LoVo (cell line): ENCODE results near the gene RLN3.
A peak's percentile ranks its signal among the peaks of the same experiment; 100 is the strongest.
"Not testable (repeated sequence)": the region's sequence is repeated elsewhere in the genome, so short reads cannot be mapped to it uniquely, and the experiment has no call there.

Source experiments
- DNase-seq: peaks from one replicate; pipeline ENCODE4 v3.0.0-alpha.2; 2016; ENCODE audit warnings: low spot score

RLN3 gene

DNA sequence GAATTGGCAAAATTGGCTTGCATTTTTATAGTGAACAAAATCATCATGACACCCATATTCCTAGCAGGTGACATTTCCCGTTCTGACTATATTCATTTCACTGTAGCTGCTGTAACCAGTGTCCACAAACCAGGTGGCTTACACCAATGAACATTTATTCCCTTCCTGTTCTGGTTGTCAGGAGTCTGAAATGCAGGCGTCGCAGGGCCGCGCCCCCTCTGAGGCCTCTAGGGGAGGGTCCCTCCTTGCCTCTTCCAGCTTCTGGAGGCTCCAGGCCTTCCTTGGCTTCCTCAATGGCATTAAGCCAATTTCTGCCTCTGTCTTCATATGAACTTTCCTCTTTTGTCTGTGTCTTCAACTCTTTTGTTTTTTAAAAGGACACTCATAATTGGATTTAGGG lies 6.5 kb upstream of the RLN3 start:
- no peak for DNase-seq

DNA sequence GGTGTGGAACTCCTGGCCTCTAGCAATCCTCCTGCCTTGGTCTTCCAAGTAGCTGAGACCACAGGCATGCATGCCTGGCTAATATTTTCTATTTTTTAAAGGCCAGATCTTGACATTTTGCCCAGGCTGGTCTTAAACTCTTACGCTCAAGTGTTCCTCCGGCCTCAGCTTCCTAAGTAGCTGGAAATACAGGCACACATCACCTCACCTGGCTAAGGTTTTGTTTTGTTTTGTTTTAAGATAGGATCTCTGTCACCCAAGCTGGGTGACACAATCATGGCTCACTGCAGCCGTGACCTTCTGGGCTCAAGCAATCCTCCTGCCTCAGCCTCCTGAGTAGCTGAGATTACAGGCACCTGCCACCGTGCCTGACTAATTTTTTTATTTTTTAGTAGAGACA lies 5.5 kb upstream of the RLN3 start:
- no peak for DNase-seq

DNA sequence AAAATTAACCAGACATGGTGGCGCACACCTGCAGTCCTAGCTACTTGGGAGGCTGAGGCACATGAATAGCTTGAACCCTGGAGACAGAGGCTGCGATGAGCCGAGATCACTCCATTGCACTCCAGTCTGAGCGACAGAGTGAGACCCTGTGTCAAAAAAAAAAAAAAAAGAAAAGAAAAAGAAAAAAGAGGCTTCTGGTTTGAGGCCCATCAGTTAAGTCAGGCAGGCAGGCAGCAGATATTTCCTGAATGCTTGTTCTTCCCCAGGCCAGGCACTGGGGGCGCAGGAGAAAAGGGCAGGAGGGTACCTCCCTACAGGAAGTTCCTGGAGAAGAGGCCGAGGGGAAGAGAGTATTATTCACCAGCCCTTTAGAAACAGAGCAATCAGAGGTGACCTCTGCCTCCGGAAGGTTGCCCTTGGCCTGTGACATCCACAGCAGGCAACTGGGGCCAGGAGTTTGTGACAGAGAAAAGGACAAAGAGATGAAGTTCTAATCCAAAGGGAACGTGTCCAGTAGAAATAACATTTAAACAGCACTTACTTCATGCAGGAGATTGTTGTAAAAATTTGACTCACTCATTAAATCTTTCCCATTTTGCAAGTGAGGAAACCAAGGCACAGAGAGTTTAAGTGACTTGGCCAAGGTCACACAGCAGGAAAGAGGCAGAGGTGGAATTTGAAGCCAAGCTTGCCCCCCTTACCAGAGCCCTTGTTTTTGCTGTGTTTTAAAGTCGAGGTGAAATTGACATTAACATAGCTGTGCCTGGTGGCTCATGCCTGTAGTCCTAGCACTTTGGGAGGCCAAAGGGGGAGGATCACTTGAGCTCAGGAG lies 4.3 kb upstream of the RLN3 start:
- peak; percentile 60 for DNase-seq

DNA sequence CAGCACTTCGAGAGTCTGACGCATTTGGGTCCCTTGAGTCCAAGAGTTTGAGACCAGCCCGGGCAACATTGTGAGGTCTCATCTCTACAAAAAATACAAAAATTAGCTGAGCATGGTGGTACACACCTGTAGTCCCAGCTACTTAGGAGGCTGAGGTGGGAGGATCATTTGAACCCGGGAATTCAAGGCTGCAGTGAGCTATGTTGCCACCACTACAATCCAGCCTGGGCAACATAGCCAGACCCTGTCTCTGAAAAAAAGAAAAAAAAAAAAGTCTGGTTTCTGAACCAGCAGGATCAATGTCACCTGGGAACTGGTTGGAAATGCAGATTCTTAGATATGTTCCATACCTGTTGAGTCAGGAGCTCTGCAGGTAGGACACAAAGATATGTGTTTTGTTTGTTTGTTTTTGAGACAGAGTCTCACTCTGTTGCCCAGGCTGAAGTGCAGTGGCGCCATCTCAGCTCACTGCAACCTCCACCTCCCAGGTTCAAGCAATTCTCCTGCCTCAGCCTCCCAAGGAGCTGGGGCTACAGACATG lies 1.2 kb upstream of the RLN3 start:
- DNase-seq, result not testable (repeated sequence)

DNA sequence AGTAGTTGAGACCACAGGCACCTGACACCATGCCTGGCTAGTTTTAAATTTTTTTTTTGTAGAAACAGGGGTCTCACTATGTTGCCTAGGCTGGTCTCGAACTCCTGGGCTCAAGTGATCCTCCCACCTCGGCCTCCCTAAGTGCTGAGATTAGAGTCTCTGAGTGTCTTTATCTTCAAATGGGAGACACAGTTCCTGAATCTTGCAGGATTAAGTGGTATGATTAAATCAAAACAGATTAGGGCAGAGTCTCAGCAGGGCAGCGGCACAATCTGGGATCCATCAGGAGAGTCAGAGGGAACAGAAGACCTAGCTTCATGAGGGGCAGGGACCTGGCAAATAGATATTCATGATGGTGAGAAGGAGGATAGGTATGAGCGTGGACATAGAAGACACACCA lies 953 bp downstream of the RLN3 start:
- DNase-seq, result no peak

DNA sequence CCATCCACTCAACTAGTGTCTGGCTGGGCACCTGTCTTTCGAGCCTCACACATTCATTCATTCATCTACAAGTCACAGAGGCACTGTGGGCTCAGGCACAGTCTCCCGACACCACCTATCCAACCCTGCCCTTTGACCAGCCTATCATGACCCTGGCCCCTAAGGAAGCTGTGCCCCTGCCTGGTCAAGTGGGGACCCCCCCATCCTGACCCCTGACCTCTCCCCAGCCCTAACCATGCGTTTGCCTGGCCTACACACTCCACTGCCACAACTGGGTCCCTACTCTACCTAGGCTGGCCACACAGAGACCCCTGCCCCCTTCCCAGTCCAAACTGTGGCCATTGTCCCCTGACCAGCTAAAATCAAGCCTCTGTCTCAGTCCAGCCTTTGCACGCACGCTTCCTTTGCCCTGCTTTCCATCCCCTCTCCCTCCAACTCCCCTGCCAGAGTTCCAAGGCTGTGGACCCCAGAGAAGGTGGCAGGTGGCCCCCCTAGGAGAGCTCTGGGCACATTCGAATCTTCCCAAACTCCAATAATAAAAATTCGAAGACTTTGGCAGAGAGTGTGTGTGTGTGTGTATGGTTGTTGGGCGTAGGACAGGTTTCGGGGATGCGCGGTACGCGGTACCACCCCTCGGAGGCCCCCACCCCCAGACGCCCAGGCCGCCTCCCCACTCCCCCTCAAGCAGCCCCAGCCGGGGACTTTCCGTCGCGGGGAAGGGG lies 3.2 kb downstream of the RLN3 start:
- DNase-seq, result no peak

DNA sequence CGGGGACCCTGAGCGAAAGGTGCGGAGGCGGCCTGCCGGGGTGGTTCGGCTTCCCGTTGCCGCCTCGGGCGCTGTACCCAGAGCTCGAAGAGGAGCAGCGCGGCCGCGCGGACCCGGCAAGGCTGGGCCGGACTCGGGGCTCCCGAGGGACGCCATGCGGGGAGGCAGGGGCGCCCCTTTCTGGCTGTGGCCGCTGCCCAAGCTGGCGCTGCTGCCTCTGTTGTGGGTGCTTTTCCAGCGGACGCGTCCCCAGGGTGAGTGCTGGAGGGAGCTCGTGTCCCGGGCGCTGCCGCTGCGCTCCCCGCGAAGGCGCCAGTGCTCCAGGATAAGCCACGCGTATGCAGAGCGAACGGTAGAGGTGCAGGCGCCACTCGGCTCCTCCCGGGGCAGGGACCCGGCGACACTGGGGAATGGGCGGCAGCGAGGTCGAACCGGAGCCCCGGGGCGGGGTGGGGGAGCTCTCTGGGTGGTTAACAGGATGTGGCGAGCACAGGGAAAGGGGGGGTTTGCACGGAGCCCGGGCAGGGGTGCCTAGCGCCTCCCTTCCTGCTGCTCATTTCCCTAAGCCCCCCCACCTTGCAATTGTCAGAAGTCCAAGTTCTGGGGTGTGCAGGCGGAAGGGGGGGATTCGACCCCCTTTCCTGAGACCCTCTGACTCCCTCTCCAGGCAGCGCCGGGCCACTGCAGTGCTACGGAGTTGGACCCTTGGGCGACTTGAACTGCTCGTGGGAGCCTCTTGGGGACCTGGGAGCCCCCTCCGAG lies 4.0 kb downstream of the RLN3 start, which contains the start of gene IL27RA:
Gene IL27RA (plus strand): TSS at position 44 of the 762 bp plus-strand sequence. CDS start 111 bp downstream, at position 155.
- DNase-seq, result peak; percentile 50

DNA sequence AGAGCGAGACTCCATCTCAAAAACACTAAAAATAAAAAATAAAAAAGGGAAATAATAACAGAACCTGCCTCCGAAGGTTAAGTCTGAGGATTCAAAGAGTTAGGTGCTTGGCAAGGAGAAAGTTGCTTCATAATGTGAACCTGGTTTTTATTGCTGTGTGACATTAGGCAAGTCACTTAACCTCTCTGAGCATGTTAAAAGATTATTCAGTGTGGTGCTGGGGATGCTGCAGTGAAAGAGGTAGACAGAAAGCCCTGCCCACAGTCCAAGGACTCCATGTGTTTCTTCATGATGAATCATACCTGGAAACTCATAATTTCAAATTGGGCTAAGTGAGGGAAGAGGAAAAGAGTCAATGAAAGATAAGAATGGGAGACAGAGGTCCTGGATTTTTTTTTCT lies 6.0 kb downstream of the RLN3 start:
- DNase-seq, result no peak

DNA sequence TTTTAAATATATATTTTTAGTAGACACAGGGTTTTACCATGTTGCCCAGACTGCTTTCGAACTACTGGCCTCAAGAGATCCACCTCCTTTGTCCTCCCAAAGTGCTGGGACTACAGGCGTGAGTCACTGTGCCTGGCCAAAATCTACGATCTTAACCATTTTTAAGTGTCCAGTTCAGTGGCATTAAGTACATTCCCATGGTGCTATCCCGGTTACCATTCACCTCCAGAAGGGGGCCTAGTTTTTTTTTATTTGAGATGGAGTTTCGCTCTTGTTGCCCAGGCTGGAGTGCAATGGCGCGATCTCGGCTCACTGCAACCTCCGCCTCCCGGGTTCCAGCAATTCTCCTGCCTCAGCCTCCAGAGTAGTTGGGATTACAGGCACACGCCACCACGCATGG lies 7.2 kb downstream of the RLN3 start:
- not testable (repeated sequence) for DNase-seq

DNA sequence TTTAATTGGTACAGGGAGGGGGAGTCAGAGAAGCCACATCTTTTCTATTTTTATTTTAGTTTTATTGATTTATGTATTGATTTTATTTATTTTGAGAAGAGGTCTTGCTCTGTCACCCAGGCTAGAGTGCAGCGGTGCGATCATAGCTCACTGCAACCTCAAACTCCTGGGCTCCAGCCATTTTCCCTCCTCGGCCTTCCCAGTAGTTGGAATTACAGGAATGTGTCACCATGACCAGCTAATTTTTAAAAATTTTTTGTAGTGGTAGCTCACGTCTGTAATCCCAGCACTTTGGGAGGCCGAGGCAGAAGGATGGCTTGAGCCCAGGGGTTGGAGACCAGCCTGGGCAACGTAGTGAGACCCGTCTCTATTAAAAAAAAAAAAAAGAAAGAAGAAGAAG lies 7.8 kb downstream of the RLN3 start:
- DNase-seq, result no peak

DNA sequence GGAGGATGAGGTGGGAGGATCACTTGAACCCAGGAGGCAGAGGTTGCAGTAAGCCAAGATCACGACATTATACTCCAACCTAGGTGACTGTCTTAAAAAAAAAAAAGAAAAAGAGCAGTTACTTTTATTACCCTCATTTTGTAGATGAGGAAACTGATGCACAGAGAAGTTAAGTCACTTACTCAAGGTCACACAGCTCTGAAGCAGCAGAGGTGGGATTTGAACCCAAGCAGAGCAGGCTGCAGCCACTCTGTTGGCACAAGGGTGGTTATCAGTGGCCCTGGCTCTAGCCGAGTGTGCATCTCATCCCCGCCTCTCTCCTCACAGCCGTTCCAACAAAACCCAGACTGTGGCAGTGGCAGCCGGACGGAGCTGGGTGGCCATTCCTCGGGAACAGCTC lies 11.2 kb downstream of the RLN3 start:
- DNase-seq, result no peak

DNA sequence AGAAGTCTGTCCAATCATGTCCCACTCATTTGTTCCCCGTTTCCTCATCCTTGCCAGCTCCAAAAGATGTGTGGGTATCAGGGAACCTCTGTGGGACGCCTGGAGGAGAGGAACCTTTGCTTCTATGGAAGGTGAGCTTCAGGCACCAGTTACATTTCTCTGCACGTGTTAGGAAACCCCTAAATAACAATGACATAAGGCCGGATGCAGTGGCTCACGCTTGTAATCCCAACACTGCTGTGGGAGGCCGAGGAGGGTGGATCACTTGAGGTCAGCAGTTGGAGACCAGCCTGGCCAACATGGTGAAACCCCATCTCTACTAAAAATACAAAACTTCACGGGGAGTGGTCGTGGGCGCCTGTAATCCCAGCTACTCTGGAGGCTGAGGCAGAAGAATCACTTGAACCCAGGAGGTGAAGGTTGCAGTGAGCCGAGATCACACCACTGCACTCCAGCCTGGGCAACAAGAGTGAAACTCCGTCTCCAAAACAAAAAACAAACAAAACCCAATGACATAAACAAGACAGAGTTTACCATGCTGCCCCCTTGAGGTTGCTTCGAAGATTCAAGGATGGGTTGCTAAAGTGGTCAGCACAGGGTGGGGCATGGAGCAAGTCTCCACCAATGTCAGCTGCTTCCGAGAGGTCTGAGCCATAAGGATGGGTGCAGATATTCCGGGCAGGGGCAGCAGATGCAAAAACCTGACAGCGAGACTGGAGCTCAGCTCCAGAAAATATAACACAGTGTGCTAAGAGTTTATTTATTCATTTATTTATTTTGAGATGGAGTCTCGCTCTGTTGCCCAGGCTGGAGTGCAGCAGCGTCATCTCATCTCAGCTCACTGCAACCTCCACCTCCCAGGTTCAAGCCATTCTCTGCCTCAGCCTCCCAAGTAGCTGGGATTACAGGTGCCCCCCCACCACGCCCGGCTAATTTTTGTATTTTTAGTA lies 15.0 kb downstream of the RLN3 start:
- peak; percentile 20 for DNase-seq

DNA sequence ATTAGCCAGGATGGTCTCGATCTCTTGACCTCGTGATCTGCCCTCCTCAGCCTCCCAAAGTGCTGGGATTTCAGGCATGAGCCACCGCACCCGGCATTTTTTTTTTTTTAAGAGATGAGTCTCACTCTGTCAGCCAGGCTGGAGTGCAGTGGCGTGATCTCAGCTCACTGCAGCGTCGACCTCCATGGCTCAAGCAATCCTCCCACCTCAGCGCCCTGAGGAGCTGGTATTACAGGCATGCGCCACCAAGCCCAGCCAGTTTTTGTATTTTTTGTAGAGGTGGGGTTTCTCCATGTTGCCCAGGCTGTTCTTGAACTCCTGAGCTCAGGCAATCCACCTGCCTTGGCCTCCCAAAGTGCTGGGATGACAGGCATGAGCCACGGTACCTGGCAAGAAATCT lies 19.9 kb downstream of the RLN3 start:
- DNase-seq, result not testable (repeated sequence)

DNA sequence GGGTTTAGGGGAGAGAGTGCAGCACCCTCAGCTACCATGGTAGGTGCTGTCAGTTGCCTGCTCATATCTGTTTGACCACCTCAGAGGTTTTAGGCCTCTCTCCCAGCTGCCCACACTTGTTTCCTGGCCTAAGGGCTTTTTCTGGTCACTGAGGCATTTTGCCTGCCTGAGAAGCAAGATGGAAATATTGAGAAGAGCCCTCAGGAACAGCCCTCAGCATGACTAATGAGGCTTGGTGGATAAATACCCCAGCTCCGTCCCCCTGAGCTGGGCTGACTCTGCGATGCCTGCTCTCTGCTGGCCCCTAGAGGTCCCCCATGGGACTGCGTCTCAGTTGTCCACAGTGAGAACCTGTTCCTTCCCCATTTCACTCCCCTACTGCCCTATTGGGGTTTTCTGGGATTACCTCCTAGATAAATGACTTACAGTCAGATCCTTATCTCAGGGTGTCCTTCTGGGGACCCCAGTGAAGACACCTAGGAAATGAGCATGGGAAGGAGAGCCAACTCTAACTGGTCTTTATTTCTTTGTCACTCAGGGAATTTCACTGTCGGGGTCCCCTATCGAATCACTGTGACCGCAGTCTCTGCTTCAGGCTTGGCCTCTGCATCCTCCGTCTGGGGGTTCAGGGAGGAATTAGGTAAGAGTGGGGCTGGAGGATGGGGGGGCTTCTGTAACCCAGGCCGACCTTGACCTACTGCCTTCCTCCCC lies 20.6 kb downstream of the RLN3 start:
- DNase-seq, result peak; percentile 19

DNA sequence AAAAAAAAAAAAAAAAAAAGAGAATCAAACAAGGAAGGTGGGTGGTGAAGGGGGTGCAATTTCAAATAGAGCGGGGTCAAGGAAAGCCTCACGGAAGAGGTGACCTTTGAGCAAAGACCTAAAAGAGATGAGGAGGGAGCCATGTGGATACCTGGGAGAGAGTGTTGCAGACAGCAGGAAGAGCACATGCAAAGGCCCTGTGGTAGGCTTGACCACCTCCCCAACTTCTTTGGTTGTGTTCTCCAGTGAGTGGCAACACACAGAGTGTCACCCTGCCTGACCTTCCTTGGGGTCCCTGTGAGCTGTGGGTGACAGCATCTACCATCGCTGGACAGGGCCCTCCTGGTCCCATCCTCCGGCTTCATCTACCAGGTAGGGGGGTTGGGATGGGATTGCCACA lies 22.6 kb downstream of the RLN3 start:
- DNase-seq, result no peak

DNA sequence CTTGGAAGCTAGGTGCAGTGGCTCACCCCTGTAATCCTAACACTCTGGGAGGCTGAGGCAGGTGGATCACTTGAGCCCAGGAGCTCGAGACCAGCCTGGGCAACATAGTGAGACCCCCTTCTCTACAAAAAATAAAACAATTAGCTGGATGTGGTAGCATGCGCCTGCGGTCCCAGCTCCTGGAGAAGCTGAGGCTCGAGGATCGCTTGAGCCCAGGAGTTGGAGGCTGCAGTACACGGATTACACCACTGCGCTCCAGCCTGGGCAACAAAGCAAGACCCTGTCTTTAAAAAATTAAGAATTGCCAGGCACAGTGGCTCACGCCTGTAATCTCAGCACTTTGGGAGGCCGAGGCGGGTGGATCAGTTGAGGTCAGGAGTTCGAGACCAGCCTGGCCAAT lies 23.0 kb downstream of the RLN3 start:
- DNase-seq, result not testable (repeated sequence)

DNA sequence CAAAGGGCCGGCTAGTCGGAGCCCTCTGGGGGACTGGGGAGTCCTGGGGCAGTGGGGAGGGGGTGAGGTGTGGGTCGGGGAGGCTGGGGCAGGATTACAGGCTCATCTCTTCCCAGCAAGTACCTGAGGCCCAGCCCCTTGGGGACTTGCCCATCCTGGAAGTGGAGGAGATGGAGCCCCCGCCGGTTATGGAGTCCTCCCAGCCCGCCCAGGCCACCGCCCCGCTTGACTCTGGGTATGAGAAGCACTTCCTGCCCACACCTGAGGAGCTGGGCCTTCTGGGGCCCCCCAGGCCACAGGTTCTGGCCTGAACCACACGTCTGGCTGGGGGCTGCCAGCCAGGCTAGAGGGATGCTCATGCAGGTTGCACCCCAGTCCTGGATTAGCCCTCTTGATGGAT lies 24.0 kb downstream of the RLN3 start:
- no peak for DNase-seq

DNA sequence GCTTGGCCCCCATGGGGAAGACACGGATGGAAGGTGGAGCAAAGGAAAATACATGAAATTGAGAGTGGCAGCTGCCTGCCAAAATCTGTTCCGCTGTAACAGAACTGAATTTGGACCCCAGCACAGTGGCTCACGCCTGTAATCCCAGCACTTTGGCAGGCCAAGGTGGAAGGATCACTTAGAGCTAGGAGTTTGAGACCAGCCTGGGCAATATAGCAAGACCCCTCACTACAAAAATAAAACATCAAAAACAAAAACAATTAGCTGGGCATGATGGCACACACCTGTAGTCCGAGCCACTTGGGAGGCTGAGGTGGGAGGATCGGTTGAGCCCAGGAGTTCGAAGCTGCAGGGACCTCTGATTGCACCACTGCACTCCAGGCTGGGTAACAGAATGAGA lies 24.5 kb downstream of the RLN3 start:
- DNase-seq, result no peak

DNA sequence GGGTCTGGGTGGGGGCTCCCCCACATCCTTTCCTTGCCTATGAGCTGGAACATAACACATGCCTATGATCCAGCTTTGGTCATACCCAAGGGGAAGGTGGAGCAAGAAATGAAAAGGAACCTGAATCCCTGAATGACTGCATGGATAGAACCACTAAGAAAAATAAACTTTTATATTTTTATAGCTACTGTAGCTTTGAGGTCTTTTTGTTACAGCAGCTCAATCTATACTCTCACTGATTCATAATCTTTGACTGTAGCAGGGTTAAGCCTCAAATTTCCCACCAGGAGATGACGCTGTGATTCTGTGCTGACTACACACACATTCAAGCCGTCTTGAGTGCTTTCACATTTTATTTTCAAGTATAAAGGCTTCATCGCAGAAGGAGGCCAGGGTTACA lies 25.1 kb downstream of the RLN3 start:
- no peak for DNase-seq

DNA sequence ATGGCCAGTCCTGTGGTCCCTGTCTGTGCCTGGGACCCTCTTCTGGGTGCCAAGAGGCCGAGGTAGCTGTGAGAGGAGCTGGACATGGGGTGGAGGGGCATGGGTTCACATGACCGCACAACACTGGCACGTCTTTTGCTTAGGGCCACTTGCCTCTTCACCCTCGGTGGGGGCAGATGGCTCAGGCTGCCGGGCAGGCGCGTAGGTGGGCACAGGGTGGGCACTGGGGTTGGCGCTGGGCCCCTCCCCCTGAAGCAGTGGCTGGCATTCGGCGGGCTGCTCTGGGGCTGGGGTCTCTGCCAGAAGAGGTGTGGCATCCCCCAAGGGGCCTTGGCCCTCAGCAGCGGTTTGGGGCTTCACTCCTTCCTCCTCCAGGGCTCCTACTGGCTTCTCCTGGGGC lies 25.6 kb downstream of the RLN3 start:
- DNase-seq, result no peak

DNA sequence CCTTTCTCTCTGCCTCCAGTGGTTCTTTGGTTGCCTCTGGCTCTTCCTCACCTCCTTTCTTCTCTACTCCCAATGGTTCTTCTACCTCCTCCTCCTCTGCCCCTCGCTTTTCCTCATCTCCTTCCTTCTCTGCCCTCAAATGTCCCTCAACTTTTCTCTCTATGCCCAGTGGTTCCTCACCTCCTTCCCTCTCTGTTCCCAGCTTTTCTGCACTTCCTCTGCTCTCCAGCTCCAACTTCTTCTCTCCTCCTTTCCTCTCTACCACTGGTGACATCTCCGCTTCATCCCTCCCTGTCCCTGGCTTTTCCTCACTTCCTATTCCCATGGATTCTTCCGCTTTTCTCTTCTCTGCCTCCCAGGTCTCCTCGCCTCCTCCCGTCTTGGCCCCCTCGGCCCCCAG lies 26.2 kb downstream of the RLN3 start:
- DNase-seq, result no peak
